K562 (cell line): ENCODE data around the gene ST6GAL1. TPM values are rescaled to one million over a fixed set of nuclear protein-coding genes. Genes with fewer than 3 reads are reported as not detected.

Source experiments
- ATAC-seq: fragments of 200-7000 bp; cut with Tn5 transposase; 3 replicates; pipeline ENCODE4 v1.9.1; 2020; ENCODE audit warnings: moderate library complexity
- BruUV-seq: library from RNA; stranded (reverse); fragments of 400-500 nt; replicated peaks from 2 replicates; lab custom pipeline; 2021; lab: Mats Ljungman, UMichigan
- CTCF ChIA-PET: fragments of 300-600 bp; formaldehyde crosslinking; extraction: SDS; loops from one replicate; lab custom pipeline; 2021; ENCODE audit warnings: low intra/inter-chr PET ratio; lab: Yijun Ruan, JAX
- POLR2A ChIA-PET: fragments of 300-600, 350-650 bp; sonication (Branson Sonifier 250); formaldehyde crosslinking; extraction: SDS; loops from one replicate; lab custom pipeline; 2021; ENCODE audit warnings: antibody characterized with exemption, inconsistent platforms; lab: Yijun Ruan, JAX
- DNase-seq, 4 experiments: peaks; one replicate each; pipeline versions ENCODE4 v3.0.0 to v3.0.0-alpha.2; 2011 to 2018; ENCODE audit warnings: low spot score in 3 of 4, mixed read lengths in 3 of 4; ENCODE audit errors: extremely low read depth in 1 of 4
- FAIRE-seq: peaks from 2 replicates; lab custom pipeline; 2011; peaks lifted over from hg19 to GRCh38; lab: Jason Lieb, UNC
- H2AFZ ChIP-seq: 2 replicates; pipeline ENCODE4 v1.6.0; 2011; ENCODE audit warnings: low read depth, low read length, control low read depth, inconsistent platforms
- H3K27ac ChIP-seq: fragments of 200-600 bp; 3 replicates; pipeline ENCODE4 v1.8.0; 2011; ENCODE audit warnings: low read depth, mild to moderate bottlenecking, control low read depth, inconsistent platforms, low read length, moderate library complexity, mixed read lengths; ENCODE audit errors: extremely low read depth
- H3K27me3 ChIP-seq, 2 experiments: fragments of 300-600 bp in 1 of 2; 2 replicates in 1 of 2; 3 replicates in 1 of 2; pipeline versions ENCODE4 v1.6.0 to v1.8.0; 2011; ENCODE audit warnings: inconsistent platforms in 2 of 2, low read length in 2 of 2, mild to moderate bottlenecking in 1 of 2, mixed read lengths in 1 of 2, moderate library complexity in 1 of 2; ENCODE audit not compliant: control insufficient read depth in 2 of 2, insufficient read depth in 2 of 2
- H3K36me3 ChIP-seq: fragments of 300-600 bp; 3 replicates; pipeline ENCODE4 v1.8.0; 2011; ENCODE audit warnings: mild to moderate bottlenecking, low read length, inconsistent platforms; ENCODE audit not compliant: control insufficient read depth, insufficient read depth
- H3K4me1 ChIP-seq, 2 experiments: fragments of 200-600 bp in 1 of 2; replicated peaks in 1 of 2; 2 replicates in 1 of 2; 3 replicates in 1 of 2; pipeline versions ENCODE4 v1.5.1 to v1.8.0; 2011; ENCODE audit warnings: inconsistent platforms in 2 of 2, low read length in 2 of 2, mild to moderate bottlenecking in 1 of 2, mixed read lengths in 1 of 2, moderate library complexity in 1 of 2; ENCODE audit not compliant: control insufficient read depth in 2 of 2, insufficient read depth in 2 of 2
- H3K4me2 ChIP-seq: 2 replicates; pipeline ENCODE4 v1.6.1; 2011; ENCODE audit warnings: low read length, control low read depth, inconsistent platforms, mixed read lengths; ENCODE audit not compliant: insufficient read depth
- H3K4me3 ChIP-seq: fragments of 200-600 bp; sonication (generic), shearing (Covaris generic); 2 replicates; pipeline ENCODE4 v1.5.1; 2016; ENCODE audit warnings: control low read depth, inconsistent platforms
- H3K79me2 ChIP-seq: fragments of 200-600 bp; 3 replicates; pipeline ENCODE4 v1.8.0; 2011; ENCODE audit warnings: low read length, inconsistent platforms; ENCODE audit not compliant: control insufficient read depth, insufficient read depth
- H3K9ac ChIP-seq, 2 experiments: 2 replicates each; pipeline versions ENCODE4 v1.6.0 to v1.6.1; 2011; ENCODE audit warnings: low read depth in 2 of 2, low read length in 2 of 2, control low read depth in 1 of 2, inconsistent platforms in 1 of 2, mild to moderate bottlenecking in 1 of 2, mixed read lengths in 1 of 2; ENCODE audit not compliant: insufficient read depth in 1 of 2
- H3K9me1 ChIP-seq: one replicate; pipeline ENCODE4 v1.6.0; 2011; ENCODE audit warnings: inconsistent platforms, mild to moderate bottlenecking, low read length, moderate library complexity; ENCODE audit not compliant: control insufficient read depth, insufficient read depth
- H3K9me3 ChIP-seq: replicated peaks from 2 replicates; pipeline ENCODE4 v1.5.1; 2011; ENCODE audit warnings: low read depth, low read length, inconsistent platforms; ENCODE audit not compliant: control insufficient read depth, insufficient read depth
- H4K20me1 ChIP-seq: replicated peaks from 2 replicates; pipeline ENCODE4 v1.6.1; 2011; ENCODE audit warnings: low read length, inconsistent platforms, mixed read lengths; ENCODE audit not compliant: control insufficient read depth, insufficient read depth
- CBX2 ChIP-seq: fragments of 200-600 bp; sonication (generic); IDR thresholded peaks from one replicate; pipeline ENCODE4 v1.6.1; 2012; ENCODE audit warnings: mild to moderate bottlenecking, low read length, inconsistent platforms; ENCODE audit not compliant: insufficient read depth, poor library complexity, severe bottlenecking
- CBX5 ChIP-seq: IDR thresholded peaks from 2 replicates; pipeline ENCODE4 v1.6.1; 2014; ENCODE audit warnings: low read depth, borderline replicate concordance
- DPF2 ChIP-seq: fragments of 450-650 bp; IDR thresholded peaks from 2 replicates; pipeline ENCODE4 v1.6.1; 2016
- EP400 ChIP-seq: fragments of 450-650 bp; IDR thresholded peaks from 2 replicates; pipeline ENCODE4 v1.6.1; 2017; ENCODE audit warnings: antibody characterized with exemption, mild to moderate bottlenecking, moderate library complexity
- NCOA4 ChIP-seq: fragments of 450-650 bp; IDR thresholded peaks from 2 replicates; pipeline ENCODE4 v1.6.1; 2018; ENCODE audit warnings: mild to moderate bottlenecking; ENCODE audit not compliant: partially characterized antibody
- NELFE ChIP-seq: IDR thresholded peaks from 2 replicates; pipeline ENCODE4 v1.6.1; 2011; ENCODE audit warnings: mild to moderate bottlenecking; ENCODE audit not compliant: insufficient read depth, insufficient read length
- PHF20 ChIP-seq: fragments of 450-650 bp; IDR thresholded peaks from 2 replicates; pipeline ENCODE4 v1.6.1; 2018; ENCODE audit not compliant: partially characterized antibody
- PHTF2 ChIP-seq: fragments of 250-450 bp; sonication (Bioruptor Pico); IDR thresholded peaks from 2 replicates; pipeline ENCODE4 v1.5.0; 2021; ENCODE audit warnings: mild to moderate bottlenecking
- RBM22 ChIP-seq: fragments of 200-400 bp; formaldehyde crosslinking; IDR thresholded peaks from 2 replicates; pipeline ENCODE4 v1.6.1; 2018; ENCODE audit warnings: low read length, low read depth; ENCODE audit not compliant: poor library complexity, severe bottlenecking
- SAP30 ChIP-seq: fragments of 200-600 bp; sonication (generic); IDR thresholded peaks from 2 replicates; pipeline ENCODE4 v1.6.1; 2012; ENCODE audit warnings: borderline replicate concordance, low read depth, mild to moderate bottlenecking, moderate library complexity, low read length, control low read depth, inconsistent platforms; ENCODE audit not compliant: insufficient read depth, poor library complexity, severe bottlenecking
- XRCC3 ChIP-seq: fragments of 450-650 bp; IDR thresholded peaks from 2 replicates; pipeline ENCODE4 v1.6.1; 2017; ENCODE audit warnings: mild to moderate bottlenecking, moderate library complexity
- ZNF316 ChIP-seq: fragments of 450-650 bp; IDR thresholded peaks from 2 replicates; pipeline ENCODE4 v1.6.1; 2016
- ZNF644 ChIP-seq: fragments of 200-800 bp; sonication (Bioruptor generic); IDR thresholded peaks from 2 replicates; pipeline ENCODE4 v1.6.1; 2016; ENCODE audit warnings: low read depth, missing genetic modification characterization, missing compliant biosample characterization
- WGBS: fragments of 100-300 bp; shearing (Covaris generic); methylation state at CpG from one replicate; pipeline ENCODE4 v1.1.6; 2016; ENCODE audit warnings: low coverage, mixed read lengths; ENCODE audit not compliant: insufficient coverage; ENCODE audit errors: missing lambda C conversion rate; 5-methylcytosine and 5-hydroxymethylcytosine counted together
- in situ Hi-C: fragments of 300-500 bp; cut with MboI; formaldehyde crosslinking; loops from 4 replicates; pipeline ENCODE4 v1.15.0; 2018; ENCODE audit warnings: inconsistent platforms, mixed read lengths
- intact Hi-C: fragments of 100-400 bp; cut with micrococcal nuclease; formaldehyde crosslinking; loops from 2 replicates; pipeline ENCODE4 v1.14.2; 2022
- polyA plus RNA-seq, 8 experiments: library from polyadenylated mRNA; depleted of rRNA in 4 of 8; stranded (reverse) in 5 of 8; unstranded in 3 of 8; fragments of >200 nt; fragmentation: Nextera tagmentation in 2 of 8; fragmentation: Illumina TruSeq in 1 of 8; extraction: Ambion mirVana in 2 of 8; extraction: Trizol in 1 of 8; gene quantifications; 2 replicates each; pipeline versions ENCODE4 v1.2.1 to v1.2.3, GENCODE V29; 2011 to 2014; ENCODE audit warnings: inconsistent platforms in 1 of 8, missing spikeins in 1 of 8
- total RNA-seq, 7 experiments: library from RNA; depleted of rRNA in 6 of 7; stranded (reverse); fragments of >200 nt in 6 of 7; fragmentation: Illumina TruSeq in 2 of 7; extraction: Trizol in 2 of 7; gene quantifications; 2 replicates each; pipeline versions ENCODE4 v1.2.1 to v1.2.3, GENCODE V29; 2011 to 2021; ENCODE audit warnings: low replicate concordance in 1 of 7
- TF ChIP-seq, protein P1 (sequence below): fragments of 200-800 bp; sonication (Bioruptor generic); IDR thresholded peaks from 2 replicates; pipeline ENCODE4 v1.6.1; 2017; ENCODE audit warnings: missing genetic modification characterization, missing compliant biosample characterization
- TF ChIP-seq, protein P2 (sequence below): fragments of 250-450 bp; sonication (Bioruptor Pico); IDR thresholded peaks from 2 replicates; pipeline ENCODE4 v1.8.0; 2021; ENCODE audit warnings: moderate library complexity, mild to moderate bottlenecking, inconsistent platforms

The ST6GAL1 gene
- total and polyA plus RNA-seq, 9 of the 15 experiments (the other 6 are each of a cell fraction or from before 2014, with no cell fraction given): 31.9 to 145 (median 71.0) TPM

DNA sequence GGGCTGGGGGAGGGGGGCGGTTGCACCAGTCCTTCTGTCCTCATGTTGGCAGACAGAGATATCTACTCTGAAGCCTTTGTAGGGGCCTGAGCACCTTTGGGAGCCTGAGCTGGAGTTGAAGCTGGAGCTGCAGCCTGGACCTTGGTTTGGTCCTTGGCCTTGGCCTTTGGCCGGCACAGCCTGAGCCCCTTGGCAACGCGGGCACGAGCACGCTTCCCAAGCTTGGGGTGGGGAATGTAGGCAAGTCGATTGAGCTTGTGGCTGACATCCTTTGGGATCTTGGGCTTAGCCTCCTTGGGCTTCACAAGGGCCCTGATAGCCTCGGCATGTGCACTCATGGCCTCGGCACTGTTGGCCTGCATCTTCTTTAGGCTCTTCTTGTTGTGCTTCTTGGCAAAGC lies 8.1 kb upstream of the ST6GAL1 start (continued):
- TF ChIP-seq CBX5 (no peak), XRCC3 (no peak), SAP30 (no peak), NELFE (no peak)
- TF ChIP-seq, protein P1, sequence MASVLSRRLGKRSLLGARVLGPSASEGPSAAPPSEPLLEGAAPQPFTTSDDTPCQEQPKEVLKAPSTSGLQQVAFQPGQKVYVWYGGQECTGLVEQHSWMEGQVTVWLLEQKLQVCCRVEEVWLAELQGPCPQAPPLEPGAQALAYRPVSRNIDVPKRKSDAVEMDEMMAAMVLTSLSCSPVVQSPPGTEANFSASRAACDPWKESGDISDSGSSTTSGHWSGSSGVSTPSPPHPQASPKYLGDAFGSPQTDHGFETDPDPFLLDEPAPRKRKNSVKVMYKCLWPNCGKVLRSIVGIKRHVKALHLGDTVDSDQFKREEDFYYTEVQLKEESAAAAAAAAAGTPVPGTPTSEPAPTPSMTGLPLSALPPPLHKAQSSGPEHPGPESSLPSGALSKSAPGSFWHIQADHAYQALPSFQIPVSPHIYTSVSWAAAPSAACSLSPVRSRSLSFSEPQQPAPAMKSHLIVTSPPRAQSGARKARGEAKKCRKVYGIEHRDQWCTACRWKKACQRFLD (CRISPR knock-in tag): no peak

DNA sequence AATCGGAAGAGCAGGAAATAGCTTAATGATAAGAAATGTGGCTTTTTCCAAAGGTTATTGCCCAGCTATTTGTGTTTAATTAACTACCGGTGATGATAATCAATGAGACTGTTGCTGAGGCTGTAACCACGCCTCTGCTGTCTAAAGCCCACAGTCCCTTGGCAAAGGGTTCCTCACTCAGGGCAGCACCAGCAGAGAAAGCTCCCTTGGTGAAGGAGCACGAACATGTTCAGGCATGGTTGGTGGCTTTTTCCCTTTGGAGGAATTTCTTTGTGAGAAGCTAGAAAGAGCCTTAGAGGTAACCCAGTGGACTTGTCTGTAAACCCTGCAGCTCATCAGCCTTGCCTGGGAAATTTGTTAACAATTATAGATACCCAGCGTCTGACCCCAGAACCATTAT lies 7.5 kb upstream of the ST6GAL1 start:
- CTCF ChIA-PET: no interaction called here
- H3K27ac ChIP-seq: no peak overlapping the region
- POLR2A ChIA-PET: interaction anchor here (0.7 to 2.8 kb wide), 3 partner anchors 9 to 139 kb away, joined by 3 to 14 read pairs (median 3); no protein-coding TSS in a partner anchor
- no TSS peak for BruUV-seq
- no peak overlapping the region for H3K4me2 ChIP-seq
- peaks cover 5 to 25% of the 10 kb centered on the region in 2 experiments; a peak in 4 of 5 replicates for H3K4me1 ChIP-seq
- TF ChIP-seq EP400 (no peak), DPF2 (no peak), CBX2 (no peak), RBM22 (no peak), NCOA4 (no peak), PHF20 (no peak), PHTF2 (CRISPR knock-in tag) (no peak), ZNF316 (no peak), NELFE (no peak), ZNF644 (tag) (no peak)
- TF ChIP-seq, protein P2, sequence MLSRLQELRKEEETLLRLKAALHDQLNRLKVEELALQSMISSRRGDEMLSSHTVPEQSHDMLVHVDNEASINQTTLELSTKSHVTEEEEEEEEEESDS (CRISPR knock-in tag): no peak
- DNase-seq (no peak), ATAC-seq (no peak), FAIRE-seq (no peak)
- intact Hi-C loops: no loop called here
- H2AFZ ChIP-seq: peak overlapping the region; percentile 53
- H3K27me3 ChIP-seq: no peaks in the 10 kb centered on the region
- H3K79me2 ChIP-seq: no peaks in the 10 kb centered on the region
- no peaks in the 10 kb centered on the region for H3K9me3 ChIP-seq
- no peak overlapping the region for H3K4me3 ChIP-seq
- H3K36me3 ChIP-seq: no peaks in the 10 kb centered on the region
- no peak overlapping the region for H3K9ac ChIP-seq
- no peaks in the 10 kb centered on the region for H3K9me1 ChIP-seq
- in situ Hi-C loops: no loop called here
- no peaks in the 10 kb centered on the region for H4K20me1 ChIP-seq
- 69% methylated on average over 5 of the region's 5 CpGs for WGBS
